Embryonic facial prominence (tissue), 1 donor: Measurements from ENCODE around the gene RNF227.
"Not testable (repeated sequence)": the region's sequence is repeated elsewhere in the genome, so short reads cannot be mapped to it uniquely, and the experiment has no call there.

Experiments used
- DNase-seq: peaks from one replicate; pipeline ENCODE4 v3.0.0-alpha.2; 2016; ENCODE audit errors: extremely low spot score

The RNF227 gene

DNA sequence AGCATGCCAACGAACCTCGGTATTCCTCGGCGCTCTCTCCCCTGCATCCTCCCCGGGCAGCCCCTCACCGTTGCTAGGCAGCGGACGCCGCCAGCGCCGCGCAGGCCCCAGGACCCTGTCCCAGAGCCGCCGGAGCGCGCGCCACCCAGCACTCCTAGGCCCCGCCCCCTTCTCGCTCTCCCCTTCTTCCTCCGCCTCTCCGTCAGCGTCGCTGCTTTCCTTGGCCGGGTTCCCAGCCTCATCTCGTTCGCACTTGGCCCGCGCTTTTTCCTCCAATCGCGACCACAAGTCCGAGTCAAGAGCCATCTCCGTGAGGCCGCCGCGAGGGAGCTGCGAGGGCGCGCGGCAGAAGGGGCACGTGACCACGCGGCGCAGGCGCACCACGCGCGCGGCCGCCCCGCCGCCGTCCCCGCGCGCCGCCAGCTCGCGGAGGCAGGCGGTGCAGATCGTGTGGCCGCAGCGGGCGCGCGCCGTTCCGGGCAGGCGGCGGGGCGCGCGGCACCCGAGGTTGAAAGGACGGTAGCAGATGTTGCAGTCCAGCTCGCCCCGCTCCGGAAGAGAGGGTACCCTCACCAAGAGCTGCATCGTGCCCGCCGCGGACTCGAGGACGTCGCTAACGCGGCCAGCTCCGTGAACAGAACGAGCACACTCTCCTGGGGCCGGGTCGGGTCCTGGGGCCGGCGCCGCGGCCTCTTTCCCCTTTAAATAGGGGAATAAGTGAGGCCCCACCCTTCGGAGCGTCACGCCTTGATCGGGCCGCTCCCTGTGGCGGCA, at the start of gene RNF227:
Gene RNF227, minus strand, starts transcription at position 679 of the 774 bp plus-strand sequence. Its CDS starts 94 bp downstream, at position 585.
- DNase-seq = peak; percentile 96

DNA sequence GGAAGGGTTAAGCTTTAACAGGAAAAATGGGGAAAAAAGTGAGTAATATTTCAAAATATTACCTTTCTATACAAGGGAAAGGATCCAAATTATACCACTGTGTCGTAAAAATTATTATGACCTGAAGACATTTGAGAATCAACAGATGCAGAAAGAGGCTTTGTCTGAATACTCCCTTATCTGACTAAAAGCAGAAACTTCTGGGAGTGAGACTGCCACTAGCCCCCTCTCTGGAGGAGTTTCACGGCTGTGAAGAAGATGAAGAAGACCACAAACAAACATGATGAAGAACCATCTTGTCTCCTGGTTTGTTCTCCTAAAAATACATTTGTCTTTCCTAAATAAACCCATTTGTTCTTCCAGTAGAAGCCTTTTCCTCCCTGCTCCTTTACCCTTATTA, 45.3 kb upstream of the RNF227 start:
- no peak for DNase-seq

DNA sequence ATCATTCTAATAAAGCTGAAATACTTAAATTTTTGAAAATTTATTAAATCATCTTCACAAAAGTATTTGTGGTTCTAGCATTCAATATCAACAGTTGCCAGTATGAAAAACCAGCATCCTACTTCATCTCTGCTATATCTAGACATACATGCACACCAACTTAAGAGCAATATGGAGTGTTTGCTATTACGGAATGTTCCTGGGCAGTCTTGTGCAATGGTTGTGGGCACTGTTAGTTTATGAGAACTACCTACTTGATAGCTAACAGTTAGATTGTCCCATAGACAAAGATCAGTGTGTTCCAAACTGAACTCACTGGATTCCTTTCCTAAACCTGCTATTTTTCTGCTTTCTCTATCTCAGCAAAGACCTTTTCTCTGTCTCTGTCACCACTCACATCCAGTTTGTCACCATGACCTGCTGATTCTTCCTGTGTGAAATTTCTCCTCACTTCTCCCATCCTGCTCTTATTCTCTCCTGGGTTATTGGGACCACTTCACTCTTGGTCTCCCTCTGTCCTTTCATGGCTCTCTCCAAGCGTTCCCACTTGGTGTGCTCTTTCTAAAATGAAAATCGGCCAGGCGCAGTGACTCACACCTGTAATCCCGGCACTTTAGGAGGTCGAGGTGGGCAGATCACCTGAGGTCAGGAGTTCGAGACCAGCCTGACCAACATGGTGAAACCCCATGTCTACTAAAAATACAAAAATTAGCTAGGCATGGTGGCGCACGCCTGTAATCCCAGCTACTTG, 43.6 kb upstream of the RNF227 start:
- DNase-seq = no peak

DNA sequence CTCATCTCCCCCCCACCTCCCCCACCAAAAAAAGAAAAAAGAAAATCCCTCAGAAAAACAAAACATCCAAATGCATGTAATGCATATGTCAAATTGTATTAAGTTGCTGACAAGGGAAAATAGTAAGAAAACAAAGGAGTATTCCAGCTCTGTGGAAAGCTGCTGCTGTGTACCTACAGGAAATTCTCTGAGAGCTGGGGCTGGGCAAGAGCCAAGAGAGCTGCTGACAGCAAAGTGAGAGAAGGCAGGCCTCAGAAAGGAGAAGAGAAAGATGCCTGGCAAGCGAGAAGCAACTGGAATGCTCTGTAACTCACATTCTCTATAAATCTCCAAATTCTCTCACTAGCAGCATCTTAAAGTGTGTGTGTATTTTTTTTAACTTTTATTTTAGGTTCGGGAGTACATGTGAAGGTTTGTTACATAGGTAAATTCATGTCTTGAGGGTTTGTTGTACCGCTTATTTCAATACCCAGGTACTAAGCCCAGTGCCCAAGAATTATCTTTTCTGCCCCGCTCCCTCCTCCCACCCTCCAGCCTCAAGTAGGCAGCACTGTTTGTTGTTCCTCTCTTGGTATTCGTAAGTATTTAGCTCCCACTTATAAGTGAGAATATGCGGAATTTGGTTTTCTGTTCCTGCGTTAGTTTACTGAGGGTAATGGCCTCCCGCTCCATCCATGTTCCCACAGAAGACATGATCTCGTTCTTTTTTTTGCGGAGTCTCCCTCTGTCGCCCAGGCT, 40.3 kb upstream of the RNF227 start:
- DNase-seq = peak; percentile 15

DNA sequence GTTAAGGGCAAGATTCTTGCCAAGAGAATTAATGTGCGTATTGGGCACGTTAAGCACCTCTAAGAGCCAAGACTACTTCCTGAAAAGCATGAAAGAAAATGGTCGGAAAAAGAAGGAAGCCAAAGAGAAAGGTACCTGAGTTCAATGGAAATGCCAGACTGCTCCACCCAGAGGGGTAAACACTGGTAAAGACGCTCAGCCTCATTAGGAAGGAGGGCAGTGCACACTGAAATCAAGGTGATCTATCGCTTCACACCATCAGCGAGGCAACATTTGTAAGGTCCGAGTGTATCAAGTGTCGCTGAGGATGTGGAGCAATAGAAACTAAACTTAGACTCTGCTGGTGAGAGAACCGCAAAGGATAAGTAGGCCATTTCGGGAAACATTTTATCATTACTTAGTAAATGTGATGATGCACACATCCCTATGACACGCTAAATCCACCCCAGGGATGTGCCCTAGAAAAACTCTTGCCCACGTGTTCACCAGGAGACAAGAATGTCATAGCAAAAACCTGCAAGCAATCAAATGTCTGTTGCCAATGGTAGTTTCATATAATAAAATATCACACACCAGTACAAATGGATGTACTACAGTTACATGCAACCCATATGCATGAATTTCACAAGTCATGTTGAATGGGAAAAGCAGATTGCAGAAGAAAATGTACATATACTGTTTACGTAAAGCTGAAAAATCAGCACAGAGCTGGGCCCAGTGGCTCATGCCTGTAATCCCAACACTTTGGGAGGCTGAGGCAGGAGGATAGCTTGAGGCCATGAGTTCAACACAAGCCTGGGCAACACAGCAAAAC, 39.5 kb upstream of the RNF227 start:
- no peak for DNase-seq

DNA sequence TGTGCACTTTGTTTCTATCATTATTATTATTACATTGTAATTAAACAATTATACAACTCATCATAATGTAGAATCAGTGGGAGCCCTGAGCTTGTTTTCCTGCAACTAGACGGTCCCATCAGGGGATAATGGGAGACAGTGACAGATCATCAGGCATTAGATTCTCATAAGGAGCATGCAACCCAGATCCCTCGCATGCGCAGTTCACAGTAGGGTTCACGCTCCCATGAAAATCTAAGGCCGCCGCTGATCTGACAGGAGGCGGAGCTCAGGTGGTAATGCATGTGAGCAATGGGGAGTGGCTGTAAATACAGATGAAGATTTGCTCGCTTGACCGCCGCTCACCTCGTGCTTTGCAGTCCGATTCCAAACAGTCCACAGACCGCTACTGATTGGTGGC, 37.2 kb upstream of the RNF227 start:
- not testable (repeated sequence) for DNase-seq

DNA sequence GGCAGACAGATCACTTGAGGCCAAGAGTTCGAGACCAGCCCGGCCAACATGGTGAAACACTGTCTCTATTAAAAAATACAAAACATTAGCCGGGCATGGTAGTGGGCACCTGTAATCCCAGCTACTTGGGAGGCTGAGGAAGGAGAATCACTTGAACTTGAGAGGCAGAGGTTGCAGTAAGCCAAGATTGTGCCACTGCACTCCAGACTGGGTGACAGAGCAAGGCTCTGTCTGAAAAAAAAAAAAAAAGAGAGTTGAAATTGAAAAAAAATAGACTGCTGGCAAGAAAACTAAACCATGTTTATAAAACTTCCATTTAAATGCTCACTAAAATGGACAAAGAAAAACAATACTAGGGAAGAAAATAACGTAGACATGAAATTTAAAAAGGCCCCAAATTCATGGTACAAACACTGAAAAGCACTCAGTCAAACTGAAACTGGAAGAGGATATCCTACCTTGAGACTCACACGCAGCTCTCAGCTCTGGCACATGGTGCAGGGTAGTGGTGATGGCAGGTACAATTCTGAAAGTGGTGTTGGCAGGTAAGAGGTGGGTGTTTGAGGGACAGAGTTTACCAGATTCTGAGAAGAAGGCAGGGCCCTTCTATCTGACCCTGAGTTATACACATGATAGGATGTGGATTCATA, 35.2 kb upstream of the RNF227 start:
- DNase-seq = no peak

DNA sequence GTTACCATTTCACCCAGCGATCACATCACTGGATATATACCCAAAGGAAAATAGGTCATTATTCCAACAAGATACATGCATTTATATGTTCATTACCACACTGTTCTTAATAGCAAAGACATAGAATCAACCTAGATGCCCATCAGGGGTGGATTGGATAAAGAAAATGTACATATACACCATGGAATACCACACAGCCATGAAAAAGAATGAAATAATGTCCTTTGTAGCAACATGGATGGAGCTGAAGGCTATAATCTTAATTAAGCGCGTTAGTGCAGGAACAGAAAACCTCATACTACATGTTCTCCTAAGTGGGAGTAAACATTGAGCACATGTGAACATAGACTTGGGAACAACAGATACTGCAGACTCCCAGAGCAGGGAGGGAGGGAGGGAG, 34.5 kb upstream of the RNF227 start:
- DNase-seq = no peak

DNA sequence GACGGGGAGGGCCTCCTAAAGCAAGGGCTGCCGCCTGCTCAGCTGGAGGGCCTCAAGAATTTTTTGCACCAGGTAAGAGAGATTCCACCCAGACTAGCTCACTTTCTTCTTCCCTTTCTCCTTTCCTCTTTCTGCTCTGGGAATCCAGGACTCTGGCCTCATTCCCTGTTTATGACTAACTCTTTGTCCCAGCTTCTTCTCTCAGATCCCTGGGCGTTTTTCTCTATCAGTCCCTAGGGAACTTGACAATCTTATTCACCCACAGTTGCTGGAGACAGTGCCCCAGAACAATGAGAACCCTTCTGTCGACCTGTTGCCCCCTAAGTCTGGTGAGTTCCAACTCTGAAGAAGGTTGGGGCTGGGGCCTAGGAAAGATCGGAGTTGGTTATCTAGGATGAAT, 31.6 kb upstream of the RNF227 start:
- DNase-seq = no peak

DNA sequence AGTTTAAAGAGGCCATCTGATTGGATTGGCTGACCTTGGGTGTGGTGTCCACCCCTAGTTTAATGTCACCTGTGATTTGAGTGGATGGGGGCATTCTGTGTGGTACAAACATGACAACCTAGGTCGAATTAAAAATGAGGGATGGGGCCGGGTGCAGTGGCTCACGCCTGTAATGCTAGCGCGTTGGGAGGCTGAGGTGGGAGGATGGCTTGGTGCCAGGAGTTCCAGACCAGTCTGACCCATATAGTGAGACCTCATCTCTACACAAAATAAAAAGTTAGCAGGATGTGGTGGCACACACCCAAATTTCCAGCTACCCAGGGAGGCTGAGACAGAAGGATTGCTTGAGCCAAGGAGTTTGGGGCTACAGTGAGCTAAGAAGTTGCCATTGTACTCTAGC, 30.4 kb upstream of the RNF227 start:
- no peak for DNase-seq

DNA sequence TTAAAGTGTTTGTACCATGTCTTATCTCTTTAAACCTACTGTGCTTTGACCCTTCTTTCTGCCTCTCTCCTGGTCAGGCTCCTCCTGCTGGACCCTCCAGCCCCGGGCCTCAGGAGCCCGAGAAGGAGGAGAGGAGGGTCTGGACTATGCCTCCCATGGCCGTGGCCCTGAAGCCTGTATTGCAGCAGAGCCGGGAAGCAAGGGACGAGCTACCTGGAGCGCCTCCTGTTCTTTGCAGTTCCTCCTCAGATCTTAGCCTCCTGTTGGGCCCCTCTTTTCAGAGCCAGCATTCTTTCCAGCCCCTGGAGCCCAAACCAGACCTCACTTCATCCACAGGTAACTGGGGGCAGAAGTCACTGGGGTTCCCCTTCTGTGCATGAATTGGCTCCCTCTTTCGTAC, 29.6 kb upstream of the RNF227 start:
- DNase-seq = no peak

DNA sequence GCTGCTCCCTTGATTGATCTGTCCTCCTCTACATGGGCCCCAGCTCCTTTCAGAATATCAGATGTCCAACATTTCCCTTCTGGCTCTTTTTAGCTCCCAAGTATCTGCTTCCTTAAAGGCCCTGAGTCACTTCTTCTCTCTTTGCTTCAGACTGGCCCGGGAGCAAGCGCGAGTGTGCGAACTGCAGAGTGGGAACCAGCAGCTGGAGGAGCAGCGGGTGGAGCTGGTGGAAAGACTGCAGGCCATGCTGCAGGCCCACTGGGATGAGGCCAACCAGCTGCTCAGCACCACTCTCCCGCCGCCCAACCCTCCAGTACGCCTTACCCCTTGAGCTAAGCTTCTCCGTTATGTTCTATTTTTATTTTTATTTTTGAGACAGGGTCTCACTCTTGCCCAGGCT, 28.2 kb upstream of the RNF227 start:
- DNase-seq = no peak

DNA sequence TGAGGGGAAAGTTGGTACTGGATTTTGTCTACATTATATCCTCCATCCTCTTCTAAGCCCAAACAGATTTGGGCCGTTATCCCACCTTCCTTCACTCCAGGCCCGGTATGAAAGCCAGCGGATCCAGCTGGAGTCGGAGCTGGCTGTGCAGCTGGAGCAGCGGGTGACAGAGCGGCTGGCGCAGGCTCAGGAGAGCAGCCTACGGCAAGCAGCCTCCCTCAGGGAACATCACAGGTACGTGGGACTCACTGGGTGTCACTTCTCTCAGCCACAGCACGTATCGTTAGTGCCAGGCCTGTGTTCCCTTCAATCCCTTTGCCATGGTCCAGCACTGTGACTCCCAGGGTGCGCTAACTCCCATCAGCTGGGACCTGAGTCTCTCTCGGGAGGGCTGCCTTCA, 27.2 kb upstream of the RNF227 start:
- no peak for DNase-seq

DNA sequence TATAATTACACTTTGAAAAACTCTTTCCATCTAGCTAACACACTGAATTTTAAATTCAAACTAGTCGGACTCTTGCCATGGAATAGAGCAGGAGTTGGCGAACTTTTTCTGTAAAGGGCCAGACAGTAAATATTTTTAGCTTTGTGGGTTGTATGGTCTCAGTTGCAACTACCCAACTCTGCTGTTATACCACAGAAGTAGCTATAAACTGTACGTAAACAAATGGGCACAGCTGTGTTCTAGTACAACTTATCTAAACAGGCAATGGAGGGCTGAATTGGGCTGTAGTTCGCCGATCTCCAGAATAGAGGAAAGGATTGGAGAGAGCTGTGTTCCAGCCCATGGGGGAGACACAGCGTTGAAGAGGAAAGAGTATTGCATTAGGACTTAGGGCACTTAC, 24.7 kb upstream of the RNF227 start:
- no peak for DNase-seq

DNA sequence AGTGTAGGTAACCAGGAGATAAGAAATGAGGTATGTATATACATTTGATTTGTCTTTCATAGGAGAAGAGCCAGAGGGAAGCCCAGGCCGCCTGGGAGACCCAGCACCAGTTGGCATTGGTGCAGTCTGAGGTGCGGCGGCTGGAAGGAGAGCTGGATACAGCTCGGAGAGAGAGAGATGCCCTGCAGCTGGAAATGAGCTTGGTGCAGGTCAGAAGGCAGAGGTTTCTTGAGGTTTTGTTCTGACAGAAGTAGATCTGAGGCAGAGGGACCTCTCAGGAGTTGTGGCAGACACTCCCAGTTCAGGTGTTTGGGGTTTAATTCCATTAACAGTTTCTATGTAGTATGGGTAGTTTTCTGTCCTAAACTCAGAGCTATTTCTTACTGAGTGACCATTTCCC, 23.9 kb upstream of the RNF227 start:
- DNase-seq = no peak

DNA sequence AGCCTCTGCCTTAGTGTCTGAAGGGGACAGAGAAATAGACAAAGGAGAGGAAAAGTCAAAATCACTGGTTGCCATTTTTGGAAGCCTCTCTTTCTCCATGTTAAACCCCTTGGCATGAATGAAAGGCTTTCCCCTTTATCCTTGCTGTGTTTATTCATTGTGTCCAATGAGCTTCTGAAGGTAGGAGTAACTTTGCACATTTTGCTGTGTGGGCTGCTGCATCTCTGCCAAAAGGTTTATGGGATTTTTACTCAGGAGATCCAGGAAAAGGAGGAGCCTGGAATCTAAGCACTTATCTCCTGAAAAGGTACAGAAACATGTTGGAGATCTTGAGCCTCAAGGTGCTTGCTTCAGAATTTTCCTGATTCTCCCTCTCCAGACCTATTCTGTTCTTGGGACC, 19.8 kb upstream of the RNF227 start:
- no peak for DNase-seq

DNA sequence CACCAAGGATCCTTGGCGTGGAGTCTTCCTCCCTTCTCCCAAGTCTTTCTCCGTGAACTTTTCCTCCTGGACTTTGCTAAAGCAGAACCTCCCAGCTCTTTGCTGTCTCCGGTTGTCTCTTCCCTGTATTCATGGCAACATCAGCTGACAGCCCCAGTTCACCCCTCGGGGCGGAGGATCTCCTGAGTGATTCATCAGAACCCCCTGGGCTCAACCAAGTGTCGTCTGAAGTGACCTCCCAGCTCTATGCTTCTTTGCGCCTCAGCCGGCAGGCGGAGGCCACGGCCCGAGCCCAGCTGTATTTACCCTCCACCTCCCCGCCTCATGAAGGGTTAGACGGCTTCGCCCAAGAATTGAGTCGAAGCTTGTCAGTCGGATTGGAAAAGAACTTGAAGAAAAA, 16.9 kb upstream of the RNF227 start:
- no peak for DNase-seq

DNA sequence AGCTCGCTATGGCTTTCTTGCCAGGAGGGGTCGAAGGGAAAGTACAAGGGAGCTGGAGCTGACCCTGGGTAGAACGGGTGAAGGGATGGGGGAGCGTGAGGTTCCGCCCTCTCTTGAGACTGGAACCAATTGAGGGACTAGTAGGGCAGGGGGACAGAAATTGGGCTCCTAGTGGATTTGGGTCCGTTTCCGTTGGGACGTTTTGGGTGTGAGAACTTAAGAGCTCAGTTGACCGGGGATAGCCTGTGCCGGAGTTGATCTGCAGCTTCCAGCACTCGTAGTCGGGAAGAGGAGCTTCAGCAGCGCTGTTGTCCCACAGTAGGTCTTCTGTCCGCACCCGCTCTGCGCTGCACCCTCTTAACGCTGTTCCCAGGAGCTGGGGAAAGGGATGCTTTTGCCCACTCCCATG, 16.4 kb upstream of the RNF227 start:
- DNase-seq = no peak

DNA sequence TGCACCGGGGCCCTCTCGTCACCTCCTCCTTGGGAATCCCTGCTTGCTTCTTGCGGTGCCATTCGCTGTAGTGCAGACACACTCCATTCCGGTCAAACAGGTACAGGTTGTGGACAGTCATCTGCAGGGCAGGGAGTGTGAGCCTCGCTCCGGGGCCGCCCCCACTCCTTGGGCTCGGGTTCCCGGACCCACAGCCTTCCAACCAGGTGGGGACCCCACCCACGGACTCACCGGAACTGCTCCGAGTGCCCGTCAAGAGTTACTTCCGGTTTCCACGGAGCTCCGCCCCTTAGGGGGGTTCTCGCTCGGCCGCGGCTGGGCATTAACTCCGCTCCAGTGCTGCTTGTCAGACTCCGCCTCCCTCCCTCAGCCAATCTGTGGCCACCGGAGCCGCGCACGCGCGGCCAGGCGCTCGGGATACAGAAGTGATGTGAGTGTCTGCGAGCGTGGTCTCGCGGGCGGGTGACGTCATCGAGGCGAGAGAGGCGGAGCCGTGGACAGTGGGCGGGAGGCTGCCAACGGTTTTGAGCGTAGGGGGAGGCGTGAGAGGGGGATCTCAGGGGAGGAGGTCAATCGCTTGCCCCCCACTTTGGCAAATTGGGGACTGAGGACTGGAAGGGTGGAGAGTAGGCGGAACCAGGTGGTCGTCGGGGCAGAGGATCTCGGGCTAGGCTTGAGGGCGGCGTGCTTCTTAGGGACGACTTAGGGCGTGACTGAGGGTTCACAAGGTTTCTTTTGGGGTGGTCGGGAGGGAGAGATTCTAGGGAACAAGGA, 15.8 kb upstream of the RNF227 start, which contains the start of the genes CNTROB and TRAPPC1:
Gene CNTROB, plus strand, starts transcription at position 498 of the 774 bp plus-strand sequence. CDS start 874 bp downstream, outside the sequence.
Gene TRAPPC1, minus strand, starts transcription at position 238 of the 774 bp plus-strand sequence. Its CDS starts 117 bp downstream, at position 121.
- DNase-seq = peak; percentile 99
